ENCODE data around the gene PLEKHG3.

Gene PLEKHG3

GRCh38 chr14:64704143-64704742 lies at the start of gene PLEKHG3:
TSS of gene PLEKHG3 (plus strand) at chr14:64704424. CDS start at chr14:64727632, 23,208 bp downstream.
- peak; percentile 84 for TF ChIP-seq MAX (IDR thresholded peaks at IDR 0.05)
- TF ChIP-seq USF1 (IDR thresholded peaks at IDR 0.05): no peak; the same call in 1 of the 2 replicates
- peak; percentile 20; the same call in 1 of the 2 replicates for TF ChIP-seq FOXM1 (IDR thresholded peaks at IDR 0.05; ENCODE audit: borderline replicate concordance, low read depth)
- TF ChIP-seq RAD21 (IDR thresholded peaks at IDR 0.05; ENCODE audit: low read depth): no peak
- TF ChIP-seq EGR1 (IDR thresholded peaks at IDR 0.05): peak; percentile 56
- TF ChIP-seq NFIC (IDR thresholded peaks at IDR 0.05): peak; percentile 74
- peak; percentile 88 for TF ChIP-seq ZBTB7A (IDR thresholded peaks at IDR 0.05; ENCODE audit: low read depth)
- TF ChIP-seq TAF1 (IDR thresholded peaks at IDR 0.05; ENCODE audit: low read depth): peak; percentile 68; the same call in 1 of the 2 replicates
- peak; percentile 65 for TF ChIP-seq EP300 (IDR thresholded peaks at IDR 0.05; ENCODE audit: borderline replicate concordance)
- TF ChIP-seq REST (IDR thresholded peaks at IDR 0.05; ENCODE audit: low read depth): no peak
- no peak for TF ChIP-seq CREB1 (IDR thresholded peaks at IDR 0.05; ENCODE audit: low read depth)
- TF ChIP-seq TCF12 (IDR thresholded peaks at IDR 0.05; ENCODE audit: low read depth): peak; percentile 87
- TF ChIP-seq TEAD4 (IDR thresholded peaks at IDR 0.05): peak; percentile 92

GRCh38 chr14:64654901-64655300 lies 49.3 kb upstream of the PLEKHG3 start:
- TF ChIP-seq REST (IDR thresholded peaks at IDR 0.05; ENCODE audit: low read depth) (no peak), RAD21 (IDR thresholded peaks at IDR 0.05; ENCODE audit: low read depth) (no peak), TEAD4 (IDR thresholded peaks at IDR 0.05) (no peak), CEBPB (IDR thresholded peaks at IDR 0.05) (no peak), EP300 (IDR thresholded peaks at IDR 0.05; ENCODE audit: borderline replicate concordance) (no peak), NFIC (IDR thresholded peaks at IDR 0.05) (no peak), YY1 (IDR thresholded peaks at IDR 0.05; ENCODE audit: low read depth) (no peak), FOXM1 (IDR thresholded peaks at IDR 0.05; ENCODE audit: borderline replicate concordance, low read depth) (no peak), TAF1 (IDR thresholded peaks at IDR 0.05; ENCODE audit: low read depth) (no peak)

GRCh38 chr14:64656986-64657385 lies 47.2 kb upstream of the PLEKHG3 start:
- TF ChIP-seq EP300 (IDR thresholded peaks at IDR 0.05; ENCODE audit: borderline replicate concordance) (no peak), CREB1 (IDR thresholded peaks at IDR 0.05; ENCODE audit: low read depth) (no peak)

GRCh38 chr14:64658201-64658600 lies 46.0 kb upstream of the PLEKHG3 start:
- TF ChIP-seq ZBTB7A (IDR thresholded peaks at IDR 0.05; ENCODE audit: low read depth) (no peak), MAX (IDR thresholded peaks at IDR 0.05) (no peak), EP300 (IDR thresholded peaks at IDR 0.05; ENCODE audit: borderline replicate concordance) (no peak), USF1 (IDR thresholded peaks at IDR 0.05) (no peak), YY1 (IDR thresholded peaks at IDR 0.05; ENCODE audit: low read depth) (no peak), CEBPB (IDR thresholded peaks at IDR 0.05) (no peak), REST (IDR thresholded peaks at IDR 0.05; ENCODE audit: low read depth) (no peak)

GRCh38 chr14:64659366-64659765 lies 44.9 kb upstream of the PLEKHG3 start:
- TF ChIP-seq ZBTB7A (IDR thresholded peaks at IDR 0.05; ENCODE audit: low read depth): no peak
